Stimulated activated CD4-positive, alpha-beta T cell treated with anti-CD3 and anti-CD28 coated beads, Interleukin-4, amount 100 ng/mL, for 48 hours (primary cell): ENCODE results near the gene AK1.

Experiments
- DNase-seq, 2 donors: peaks; one replicate each; pipeline ENCODE4 v3.0.0-alpha.2; 2020; ENCODE audit warnings: low read depth in 2 of 2

AK1 gene

DNA sequence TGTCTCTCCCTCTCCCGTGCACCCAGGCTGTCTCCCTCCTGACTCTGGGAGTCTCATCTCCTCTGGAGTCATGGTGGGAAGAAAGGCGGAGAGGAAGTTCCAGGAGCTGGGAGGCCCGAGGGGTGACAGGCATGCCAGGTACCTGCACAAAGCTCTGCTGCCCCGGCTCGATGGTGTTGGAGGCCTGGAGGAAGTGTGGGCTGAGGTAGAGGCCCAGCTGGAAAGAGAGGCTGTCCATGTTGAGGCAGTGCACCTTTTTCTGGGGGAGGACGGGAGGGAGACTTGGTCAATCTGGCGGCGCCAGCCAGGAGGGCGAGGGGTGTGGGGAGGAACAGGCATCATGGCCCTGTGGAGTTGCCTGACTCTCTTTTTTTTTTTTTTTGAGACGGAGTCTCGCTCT lies 58.9 kb downstream of the AK1 start:
- no peak for DNase-seq

DNA sequence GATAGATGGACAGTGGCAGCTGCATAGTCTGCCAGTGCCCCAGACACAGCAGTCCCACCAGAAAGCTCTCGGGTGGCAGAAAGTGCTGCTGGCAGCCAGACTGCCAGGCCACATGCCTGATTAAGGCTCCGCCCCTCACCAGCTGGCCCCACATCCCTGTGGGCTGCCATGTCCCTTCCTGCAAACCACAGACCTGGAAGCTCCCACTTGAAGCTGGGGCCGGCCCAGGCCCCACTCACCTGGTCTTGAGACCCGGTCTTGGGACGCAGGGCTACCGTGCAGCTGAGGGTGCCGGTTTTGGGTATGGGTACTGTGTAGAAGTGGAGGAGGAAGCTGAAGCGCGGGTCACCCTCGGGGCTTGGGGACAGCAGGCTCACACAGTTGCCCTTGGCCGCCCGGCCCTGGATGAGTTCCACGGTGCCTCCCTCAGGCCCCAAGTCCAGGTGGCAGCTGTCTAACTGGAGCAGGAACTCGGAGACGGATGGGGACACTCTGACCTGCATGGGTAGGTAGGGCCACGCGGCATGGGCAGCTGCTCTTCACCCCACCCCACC lies 59.5 kb downstream of the AK1 start:
- no peak for DNase-seq

DNA sequence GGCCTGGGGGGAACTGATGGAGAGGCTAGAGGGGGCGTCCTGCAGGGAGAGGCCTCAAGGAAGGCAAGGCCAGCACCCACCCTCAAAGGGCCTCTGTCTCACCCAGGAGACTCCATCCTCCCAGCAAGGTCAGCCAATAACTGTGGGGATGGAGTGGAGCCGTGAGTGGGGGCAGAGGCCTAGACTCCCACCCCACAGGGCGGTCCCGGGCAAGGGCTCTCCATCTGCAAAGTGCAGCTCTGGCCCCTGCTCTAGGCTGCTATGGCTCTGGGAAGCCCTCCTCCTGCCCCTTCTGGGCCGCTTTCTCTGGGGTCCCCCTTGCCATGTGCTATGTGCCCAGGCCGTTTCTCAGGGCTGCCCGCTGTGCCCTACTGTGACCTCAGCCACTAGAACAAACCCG lies 60.7 kb downstream of the AK1 start:
- no peak for DNase-seq
